H1 (cell line): ENCODE measurements around the gene LRP11.

Experiments
- FOSL1 ChIP-seq: IDR thresholded peaks from 2 replicates; pipeline ENCODE4 v1.6.1; 2011; ENCODE audit warnings: mild to moderate bottlenecking, low read depth, low read length, moderate library complexity; ENCODE audit not compliant: insufficient read depth
- TF ChIP-seq, protein P1 (sequence below): IDR thresholded peaks from 2 replicates; pipeline ENCODE4 v1.6.1; 2012; ENCODE audit warnings: inconsistent platforms
- TF ChIP-seq, protein P2 (sequence below), 3 experiments: IDR thresholded peaks; 1 replicate in 2 of 3; 2 replicates in 1 of 3; pipeline versions ENCODE4 v1.5.1 to v1.6.1; 2011; ENCODE audit warnings: low read length in 3 of 3, mild to moderate bottlenecking in 3 of 3, inconsistent platforms in 2 of 3, low read depth in 1 of 3, moderate library complexity in 1 of 3; ENCODE audit not compliant: insufficient read depth in 1 of 3; ENCODE audit errors: control extremely low read depth in 1 of 3

DNA sequence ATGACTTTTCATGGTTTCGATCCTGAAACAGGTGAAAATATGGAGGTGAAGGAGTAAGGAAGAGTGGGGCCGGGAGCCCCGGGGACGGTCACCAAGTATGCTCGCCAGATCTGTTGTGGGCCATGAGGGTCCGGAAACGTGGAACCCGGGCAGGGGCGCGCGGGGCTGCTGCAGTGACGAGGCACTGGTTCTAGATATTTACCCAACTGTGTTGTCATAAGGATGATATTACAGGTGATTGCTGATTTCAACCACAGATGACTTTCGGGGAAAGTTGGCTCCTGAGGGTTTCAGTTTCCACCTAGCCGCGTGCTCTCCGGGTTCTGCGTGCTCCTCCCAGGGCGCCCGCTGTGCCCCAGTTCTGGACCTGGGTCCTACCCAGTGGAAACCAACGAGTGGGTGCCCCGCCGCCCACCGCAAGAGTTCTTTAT is 46.6 kb upstream of the LRP11 start:
- TF ChIP-seq, protein P1, sequence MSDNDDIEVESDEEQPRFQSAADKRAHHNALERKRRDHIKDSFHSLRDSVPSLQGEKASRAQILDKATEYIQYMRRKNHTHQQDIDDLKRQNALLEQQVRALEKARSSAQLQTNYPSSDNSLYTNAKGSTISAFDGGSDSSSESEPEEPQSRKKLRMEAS, result no peak
- TF ChIP-seq, protein P2, sequence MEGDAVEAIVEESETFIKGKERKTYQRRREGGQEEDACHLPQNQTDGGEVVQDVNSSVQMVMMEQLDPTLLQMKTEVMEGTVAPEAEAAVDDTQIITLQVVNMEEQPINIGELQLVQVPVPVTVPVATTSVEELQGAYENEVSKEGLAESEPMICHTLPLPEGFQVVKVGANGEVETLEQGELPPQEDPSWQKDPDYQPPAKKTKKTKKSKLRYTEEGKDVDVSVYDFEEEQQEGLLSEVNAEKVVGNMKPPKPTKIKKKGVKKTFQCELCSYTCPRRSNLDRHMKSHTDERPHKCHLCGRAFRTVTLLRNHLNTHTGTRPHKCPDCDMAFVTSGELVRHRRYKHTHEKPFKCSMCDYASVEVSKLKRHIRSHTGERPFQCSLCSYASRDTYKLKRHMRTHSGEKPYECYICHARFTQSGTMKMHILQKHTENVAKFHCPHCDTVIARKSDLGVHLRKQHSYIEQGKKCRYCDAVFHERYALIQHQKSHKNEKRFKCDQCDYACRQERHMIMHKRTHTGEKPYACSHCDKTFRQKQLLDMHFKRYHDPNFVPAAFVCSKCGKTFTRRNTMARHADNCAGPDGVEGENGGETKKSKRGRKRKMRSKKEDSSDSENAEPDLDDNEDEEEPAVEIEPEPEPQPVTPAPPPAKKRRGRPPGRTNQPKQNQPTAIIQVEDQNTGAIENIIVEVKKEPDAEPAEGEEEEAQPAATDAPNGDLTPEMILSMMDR (IDR thresholded peaks at IDR 0.05; ENCODE audit: control extremely low read depth in 1 of 3, insufficient read depth in 1 of 3, low read depth in 1 of 3, low read length in 3 of 3), result no peak
- TF ChIP-seq FOSL1, result no peak
